ENCODE data around the gene TRAPPC14. TPM values are rescaled to one million over a fixed set of nuclear protein-coding genes. Genes with fewer than 3 reads are reported as not detected.
"Not testable (repeated sequence)": the region's sequence is repeated elsewhere in the genome, so short reads cannot be mapped to it uniquely, and the experiment has no call there.

Gene TRAPPC14
- total RNA-seq (2014; rRNA removed; shearing (Covaris generic)), result 13.6 and 14.8 TPM in 2 replicates

- H3K36me3 ChIP-seq (replicated peaks; ENCODE audit: control insufficient read depth, insufficient read depth, low read length), result peaks cover 21% of the 10 kb centered on the region
- H3K4me3 ChIP-seq (ENCODE audit: insufficient read depth, low read depth, low read length), result peak within 1 kb of the TSS; percentile 83
- DNase-seq, result peak; percentile 100
- no peaks in the 10 kb centered on the region for H3K27me3 ChIP-seq (ENCODE audit: control insufficient read depth, insufficient read depth, low read length)
Observed at GRCh38 chr7:100158229-100159098, at the start of gene TRAPPC14. TSS of gene TRAPPC14 (minus strand) at chr7:100158723. CDS start at chr7:100158499, 224 bp downstream.

- Histone ChIP-seq H3K4me3 (ENCODE audit: insufficient read depth, low read depth, low read length) (no peak overlapping the region), H3K36me3 (replicated peaks; ENCODE audit: control insufficient read depth, insufficient read depth, low read length) (no peaks in the 10 kb centered on the region), H3K27me3 (ENCODE audit: control insufficient read depth, insufficient read depth, low read length) (peaks cover 3% of the 10 kb centered on the region)
- no peak for DNase-seq
Observed at GRCh38 chr7:100204454-100204853, 45.9 kb upstream of the TRAPPC14 start.

- H3K4me3 ChIP-seq (ENCODE audit: insufficient read depth, low read depth, low read length), result no peak overlapping the region
- H3K36me3 ChIP-seq (replicated peaks; ENCODE audit: control insufficient read depth, insufficient read depth, low read length), result no peaks in the 10 kb centered on the region
- peaks cover 3% of the 10 kb centered on the region for H3K27me3 ChIP-seq (ENCODE audit: control insufficient read depth, insufficient read depth, low read length)
- peak; percentile 16 for DNase-seq
Observed at GRCh38 chr7:100200693-100201092, 42.2 kb upstream of the TRAPPC14 start.

GRCh38 chr7:100198266-100198665 lies 39.7 kb upstream of the TRAPPC14 start:
- no peak for DNase-seq

GRCh38 chr7:100195901-100196322 lies 37.4 kb upstream of the TRAPPC14 start:
- H3K4me3 ChIP-seq (ENCODE audit: insufficient read depth, low read depth, low read length); H3K36me3 ChIP-seq (replicated peaks; ENCODE audit: control insufficient read depth, insufficient read depth, low read length); H3K27me3 ChIP-seq (ENCODE audit: control insufficient read depth, insufficient read depth, low read length); DNase-seq: not testable (repeated sequence)

More at GRCh38 chr7:100198266-100198665, 39.7 kb upstream of the TRAPPC14 start:
- Histone ChIP-seq H3K36me3 (replicated peaks; ENCODE audit: control insufficient read depth, insufficient read depth, low read length) (no peaks in the 10 kb centered on the region), H3K4me3 (ENCODE audit: insufficient read depth, low read depth, low read length) (no peak overlapping the region), H3K27me3 (ENCODE audit: control insufficient read depth, insufficient read depth, low read length) (peaks cover 3% of the 10 kb centered on the region)

- Histone ChIP-seq H3K4me3 (ENCODE audit: insufficient read depth, low read depth, low read length) (no peak overlapping the region), H3K36me3 (replicated peaks; ENCODE audit: control insufficient read depth, insufficient read depth, low read length) (no peaks in the 10 kb centered on the region)
- no peak for DNase-seq
Observed at GRCh38 chr7:100195222-100195621, 36.7 kb upstream of the TRAPPC14 start.

GRCh38 chr7:100192969-100193368 lies 34.4 kb upstream of the TRAPPC14 start:
- DNase-seq, result no peak
- no peaks in the 10 kb centered on the region for H3K36me3 ChIP-seq (replicated peaks; ENCODE audit: control insufficient read depth, insufficient read depth, low read length)
- H3K27me3 ChIP-seq (ENCODE audit: control insufficient read depth, insufficient read depth, low read length), result no peaks in the 10 kb centered on the region; the same call in 1 of the 2 replicates
- H3K4me3 ChIP-seq (ENCODE audit: insufficient read depth, low read depth, low read length), result no peak overlapping the region

More at GRCh38 chr7:100195222-100195621, 36.7 kb upstream of the TRAPPC14 start:
- no peaks in the 10 kb centered on the region; the same call in 1 of the 2 replicates for H3K27me3 ChIP-seq (ENCODE audit: control insufficient read depth, insufficient read depth, low read length)

- H3K4me3 ChIP-seq (ENCODE audit: insufficient read depth, low read depth, low read length); H3K27me3 ChIP-seq (ENCODE audit: control insufficient read depth, insufficient read depth, low read length); DNase-seq; H3K36me3 ChIP-seq (replicated peaks; ENCODE audit: control insufficient read depth, insufficient read depth, low read length): not testable (repeated sequence)
Observed at GRCh38 chr7:100192281-100192862, 33.8 kb upstream of the TRAPPC14 start.

- no peak overlapping the region for H3K4me3 ChIP-seq (ENCODE audit: insufficient read depth, low read depth, low read length)
- no peaks in the 10 kb centered on the region for H3K27me3 ChIP-seq (ENCODE audit: control insufficient read depth, insufficient read depth, low read length)
- H3K36me3 ChIP-seq (replicated peaks; ENCODE audit: control insufficient read depth, insufficient read depth, low read length), result no peaks in the 10 kb centered on the region
- DNase-seq, result no peak
Observed at GRCh38 chr7:100191775-100192174, 33.3 kb upstream of the TRAPPC14 start.

- Histone ChIP-seq H3K4me3 (ENCODE audit: insufficient read depth, low read depth, low read length) (no peak overlapping the region), H3K36me3 (replicated peaks; ENCODE audit: control insufficient read depth, insufficient read depth, low read length) (no peaks in the 10 kb centered on the region), H3K27me3 (ENCODE audit: control insufficient read depth, insufficient read depth, low read length) (no peaks in the 10 kb centered on the region)
- peak; percentile 21 for DNase-seq
Observed at GRCh38 chr7:100190048-100190711, 31.7 kb upstream of the TRAPPC14 start.

- no peak overlapping the region for H3K4me3 ChIP-seq (ENCODE audit: insufficient read depth, low read depth, low read length)
- no peaks in the 10 kb centered on the region for H3K36me3 ChIP-seq (replicated peaks; ENCODE audit: control insufficient read depth, insufficient read depth, low read length)
- no peaks in the 10 kb centered on the region for H3K27me3 ChIP-seq (ENCODE audit: control insufficient read depth, insufficient read depth, low read length)
- no peak for DNase-seq
Observed at GRCh38 chr7:100189061-100189460, 30.5 kb upstream of the TRAPPC14 start.

- H3K27me3 ChIP-seq (ENCODE audit: control insufficient read depth, insufficient read depth, low read length), result no peaks in the 10 kb centered on the region
- H3K4me3 ChIP-seq (ENCODE audit: insufficient read depth, low read depth, low read length), result no peak overlapping the region
- no peaks in the 10 kb centered on the region for H3K36me3 ChIP-seq (replicated peaks; ENCODE audit: control insufficient read depth, insufficient read depth, low read length)
- DNase-seq, result no peak
Observed at GRCh38 chr7:100185726-100186125, 27.2 kb upstream of the TRAPPC14 start.

GRCh38 chr7:100183090-100183489 lies 24.6 kb upstream of the TRAPPC14 start:
- H3K36me3 ChIP-seq (replicated peaks; ENCODE audit: control insufficient read depth, insufficient read depth, low read length); H3K4me3 ChIP-seq (ENCODE audit: insufficient read depth, low read depth, low read length); H3K27me3 ChIP-seq (ENCODE audit: control insufficient read depth, insufficient read depth, low read length); DNase-seq: not testable (repeated sequence)

- H3K27me3 ChIP-seq (ENCODE audit: control insufficient read depth, insufficient read depth, low read length); H3K4me3 ChIP-seq (ENCODE audit: insufficient read depth, low read depth, low read length); DNase-seq; H3K36me3 ChIP-seq (replicated peaks; ENCODE audit: control insufficient read depth, insufficient read depth, low read length): not testable (repeated sequence)
Observed at GRCh38 chr7:100182616-100183015, 24.1 kb upstream of the TRAPPC14 start.

Data from H7 (cell line).